Ishikawa (cell line): ENCODE measurements around the gene MAP2.

Source experiments
- CEBPB ChIP-seq: IDR thresholded peaks from 2 replicates; pipeline ENCODE4 v1.6.1; 2012
- CREB1 ChIP-seq: IDR thresholded peaks from 2 replicates; pipeline ENCODE4 v1.6.1; 2012; ENCODE audit warnings: low read depth
- EGR1 ChIP-seq: IDR thresholded peaks from 2 replicates; pipeline ENCODE4 v1.6.1; 2012
- EP300 ChIP-seq: IDR thresholded peaks from 2 replicates; pipeline ENCODE4 v1.6.1; 2012; ENCODE audit warnings: borderline replicate concordance
- FOXM1 ChIP-seq: IDR thresholded peaks from 2 replicates; pipeline ENCODE4 v1.6.1; 2012; ENCODE audit warnings: low read depth, borderline replicate concordance
- MAX ChIP-seq: IDR thresholded peaks from 2 replicates; pipeline ENCODE4 v1.6.1; 2012
- NFIC ChIP-seq: IDR thresholded peaks from 2 replicates; pipeline ENCODE4 v1.6.1; 2012
- RAD21 ChIP-seq: IDR thresholded peaks from 2 replicates; pipeline ENCODE4 v1.6.1; 2012; ENCODE audit warnings: low read depth
- REST ChIP-seq: IDR thresholded peaks from 2 replicates; pipeline ENCODE4 v1.6.1; 2012; ENCODE audit warnings: low read depth, mild to moderate bottlenecking
- TAF1 ChIP-seq: IDR thresholded peaks from 2 replicates; pipeline ENCODE4 v1.6.1; 2012; ENCODE audit warnings: low read depth, mild to moderate bottlenecking
- TCF12 ChIP-seq: IDR thresholded peaks from 2 replicates; pipeline ENCODE4 v1.6.1; 2012; ENCODE audit warnings: low read depth
- TEAD4 ChIP-seq: IDR thresholded peaks from 2 replicates; pipeline ENCODE4 v1.6.1; 2012
- YY1 ChIP-seq: IDR thresholded peaks from 2 replicates; pipeline ENCODE4 v1.6.1; 2012; ENCODE audit warnings: low read depth
- ZBTB7A ChIP-seq: IDR thresholded peaks from 2 replicates; pipeline ENCODE4 v1.6.1; 2012; ENCODE audit warnings: low read depth
- TF ChIP-seq, protein P1 (sequence below): IDR thresholded peaks from 2 replicates; pipeline ENCODE4 v1.6.1; 2012

Gene MAP2

DNA sequence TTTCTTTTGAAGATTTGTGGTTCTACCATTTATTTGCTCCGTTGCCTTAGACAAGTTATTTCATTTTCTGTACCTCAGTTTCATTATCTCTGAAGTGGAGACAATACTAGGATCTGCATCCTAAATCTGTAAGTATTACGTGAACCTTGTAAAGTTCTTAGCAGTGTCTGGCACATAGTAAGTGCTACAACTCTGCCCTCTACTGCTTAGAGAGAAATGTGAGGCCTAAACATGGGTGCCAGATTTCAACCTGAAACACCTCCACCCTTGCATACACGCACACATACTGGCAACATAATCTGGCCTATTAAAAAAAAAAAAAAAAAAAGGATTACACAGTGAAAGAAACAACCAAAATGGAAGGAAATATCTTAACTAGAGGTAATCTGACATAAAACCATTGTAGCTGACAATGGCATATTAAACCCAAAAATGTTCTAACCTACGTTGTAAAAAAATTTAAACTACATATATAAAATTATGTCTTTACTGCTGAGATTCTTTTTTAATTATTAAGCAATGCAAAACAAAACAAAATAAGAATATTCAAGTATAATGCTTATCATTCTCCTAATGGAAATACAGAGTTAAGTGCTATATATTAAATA, 132.6 kb downstream of the MAP2 start:
- TF ChIP-seq TEAD4: no peak
- no peak for TF ChIP-seq CEBPB
- TF ChIP-seq TAF1: no peak
- no peak for TF ChIP-seq EGR1
- peak; percentile 80 for TF ChIP-seq RAD21
- no peak for TF ChIP-seq FOXM1
- no peak for TF ChIP-seq ZBTB7A
- no peak for TF ChIP-seq EP300

- TF ChIP-seq TCF12: no peak
- no peak for TF ChIP-seq YY1
- TF ChIP-seq MAX: no peak
- TF ChIP-seq FOXM1: no peak
- no peak for TF ChIP-seq TEAD4
- no peak for TF ChIP-seq REST
- TF ChIP-seq EP300: no peak
- TF ChIP-seq RAD21: no peak
- TF ChIP-seq NFIC: no peak
- TF ChIP-seq, protein P1, sequence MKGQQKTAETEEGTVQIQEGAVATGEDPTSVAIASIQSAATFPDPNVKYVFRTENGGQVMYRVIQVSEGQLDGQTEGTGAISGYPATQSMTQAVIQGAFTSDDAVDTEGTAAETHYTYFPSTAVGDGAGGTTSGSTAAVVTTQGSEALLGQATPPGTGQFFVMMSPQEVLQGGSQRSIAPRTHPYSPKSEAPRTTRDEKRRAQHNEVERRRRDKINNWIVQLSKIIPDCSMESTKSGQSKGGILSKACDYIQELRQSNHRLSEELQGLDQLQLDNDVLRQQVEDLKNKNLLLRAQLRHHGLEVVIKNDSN: no peak
- TF ChIP-seq EGR1: no peak
- TF ChIP-seq TAF1: no peak
- TF ChIP-seq ZBTB7A: no peak
- no peak for TF ChIP-seq CEBPB
- no peak for TF ChIP-seq CREB1
These were observed 137.1 kb downstream of the MAP2 start for GRCh38 chr2:209560911-209561310.

DNA sequence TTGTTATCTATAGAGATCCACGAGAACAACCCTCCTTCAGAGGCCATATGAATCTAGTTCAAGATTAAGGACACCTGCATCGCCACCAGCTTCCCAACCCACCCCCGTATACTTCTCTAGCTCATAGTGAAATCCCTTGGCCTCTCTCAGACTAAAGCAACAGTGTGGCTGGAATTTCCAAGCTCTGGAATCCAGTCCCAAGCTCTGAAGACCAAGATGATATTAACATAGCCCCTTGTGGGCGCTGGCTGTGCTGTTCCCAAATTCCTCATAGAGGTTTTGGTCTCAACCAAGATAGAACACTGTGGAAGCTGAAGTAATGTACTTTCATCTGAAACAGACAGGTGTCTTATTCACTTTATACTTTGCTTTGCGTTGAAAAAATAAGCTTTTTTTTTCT, 139.6 kb downstream of the MAP2 start:
- TF ChIP-seq ZBTB7A (no peak), FOXM1 (no peak), YY1 (no peak), EGR1 (no peak), CREB1 (no peak), TAF1 (no peak)

DNA sequence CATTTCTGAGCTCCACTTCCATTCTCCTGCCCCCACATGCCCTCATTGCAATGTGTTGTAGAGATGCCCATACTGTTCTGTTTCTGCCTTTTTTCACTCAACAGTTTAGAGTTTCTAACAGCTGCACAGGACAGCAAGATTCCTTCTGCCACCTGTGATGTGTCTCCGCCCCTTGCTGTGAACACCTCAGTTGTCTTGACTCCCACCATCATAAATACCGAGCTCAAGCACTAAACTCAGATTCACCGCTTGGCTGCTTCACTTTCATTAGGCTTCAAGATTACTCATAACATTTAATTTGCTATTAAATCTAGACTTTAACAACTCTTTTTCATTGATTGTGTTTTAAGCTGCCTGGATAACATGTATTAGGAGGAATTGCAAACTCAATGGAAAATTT, 141.0 kb downstream of the MAP2 start:
- TF ChIP-seq MAX (no peak), FOXM1 (no peak), RAD21 (no peak), YY1 (no peak), CREB1 (no peak), CEBPB (no peak), REST (no peak), TCF12 (no peak), EGR1 (no peak), EP300 (no peak), NFIC (no peak), TAF1 (no peak)
- TF ChIP-seq, protein P1: no peak

GRCh38 chr2:209565896-209566582, 142.2 kb downstream of the MAP2 start:
- no peak for TF ChIP-seq TCF12
- no peak; the same call in 1 of the 2 replicates for TF ChIP-seq CEBPB
- TF ChIP-seq FOXM1: no peak
- no peak for TF ChIP-seq ZBTB7A
- no peak for TF ChIP-seq CREB1
- TF ChIP-seq TEAD4: no peak
- no peak for TF ChIP-seq YY1
- no peak for TF ChIP-seq EGR1
- TF ChIP-seq, protein P1: no peak
- no peak for TF ChIP-seq TAF1
- no peak for TF ChIP-seq NFIC
